Osteoblast (primary cell): Measurements from ENCODE around the gene MROH2A. TPM values are rescaled to one million over a fixed set of nuclear protein-coding genes. Genes with fewer than 3 reads are reported as not detected.

Source experiments
- DNase-seq: peaks from one replicate; pipeline ENCODE4 v3.0.0; 2011; ENCODE audit warnings: low spot score, mixed read lengths; ENCODE audit not compliant: insufficient read length; ENCODE audit errors: missing footprints
- H2AFZ ChIP-seq: 2 replicates; pipeline ENCODE4 v1.6.0; 2011; ENCODE audit warnings: mild to moderate bottlenecking, low read length
- H3K27ac ChIP-seq: 2 replicates; pipeline ENCODE4 v1.5.1; 2011; ENCODE audit warnings: mild to moderate bottlenecking, low read depth, low read length, moderate library complexity
- H3K27me3 ChIP-seq: 2 replicates; pipeline ENCODE4 v1.6.0; 2012; ENCODE audit warnings: mild to moderate bottlenecking, control low read depth, inconsistent platforms, low read length, moderate library complexity; ENCODE audit not compliant: insufficient read depth
- H3K36me3 ChIP-seq: 2 replicates; pipeline ENCODE4 v1.5.1; 2011; ENCODE audit warnings: mild to moderate bottlenecking, low read length, control low read depth, moderate library complexity; ENCODE audit not compliant: insufficient read depth
- H3K4me1 ChIP-seq: 2 replicates; pipeline ENCODE4 v1.5.1; 2011; ENCODE audit warnings: mild to moderate bottlenecking, low read length, control low read depth, moderate library complexity; ENCODE audit not compliant: insufficient read depth
- H3K4me2 ChIP-seq: 2 replicates; pipeline ENCODE4 v1.6.0; 2011; ENCODE audit warnings: mild to moderate bottlenecking, low read length; ENCODE audit not compliant: insufficient read depth
- H3K4me3 ChIP-seq: fragments of 200-600 bp; sonication (generic); 3 replicates; pipeline ENCODE4 v1.5.1; 2012; ENCODE audit warnings: mild to moderate bottlenecking, low read length, inconsistent platforms; ENCODE audit not compliant: insufficient read depth
- H3K79me2 ChIP-seq: 2 replicates; pipeline ENCODE4 v1.6.0; 2012; ENCODE audit warnings: mild to moderate bottlenecking, low read length, control low read depth, inconsistent platforms; ENCODE audit not compliant: insufficient read depth
- H3K9me3 ChIP-seq: 2 replicates; pipeline ENCODE4 v1.5.1; 2011; ENCODE audit warnings: low read depth, low read length, control low read depth
- H4K20me1 ChIP-seq: 2 replicates; pipeline ENCODE4 v1.6.0; 2012; ENCODE audit warnings: mild to moderate bottlenecking, low read length, control low read depth; ENCODE audit not compliant: insufficient read depth
- CTCF ChIP-seq: IDR thresholded peaks from 2 replicates; pipeline ENCODE4 v1.5.1; 2011; ENCODE audit warnings: mild to moderate bottlenecking, low read depth, low read length, moderate library complexity; ENCODE audit errors: extremely low read depth
- total RNA-seq: library from RNA; depleted of rRNA; stranded (reverse); fragments of >200 nt; gene quantifications from 2 replicates; pipeline ENCODE4 v1.2.3, GENCODE V29; 2012

Gene MROH2A
- total RNA-seq, 1 donor: not detected

DNA sequence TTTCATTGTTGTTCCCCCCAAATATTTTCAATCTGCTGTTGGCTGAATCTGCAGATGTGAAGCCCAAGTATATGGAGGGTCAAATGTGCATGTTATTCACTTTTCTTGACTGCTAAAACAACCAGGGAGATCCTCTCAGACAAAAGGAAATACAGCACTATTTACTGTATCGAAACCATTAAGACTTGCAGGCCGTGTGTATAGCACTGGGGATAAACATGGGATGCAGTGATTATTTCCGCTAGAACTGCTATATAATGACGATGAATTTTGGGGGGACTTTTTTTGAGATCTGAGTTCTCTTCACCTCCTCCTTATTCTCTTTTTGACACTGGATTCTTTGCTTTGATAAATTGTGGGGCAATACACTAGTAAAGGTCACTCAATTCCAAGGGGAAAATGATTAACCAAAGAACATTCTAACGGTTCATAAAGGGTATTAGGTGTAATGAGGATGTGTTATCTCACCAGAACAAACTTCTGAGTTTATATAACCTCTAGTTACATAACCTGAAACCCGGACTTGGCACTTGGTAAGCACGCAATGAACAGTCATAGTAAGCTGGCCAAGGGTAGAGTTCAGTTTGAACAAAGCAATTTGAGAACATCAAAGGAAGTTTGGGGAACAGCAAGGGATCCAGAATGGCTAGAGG is 21.6 kb upstream of the MROH2A start:
- H3K79me2 ChIP-seq: no peaks in the 10 kb centered on the region

DNA sequence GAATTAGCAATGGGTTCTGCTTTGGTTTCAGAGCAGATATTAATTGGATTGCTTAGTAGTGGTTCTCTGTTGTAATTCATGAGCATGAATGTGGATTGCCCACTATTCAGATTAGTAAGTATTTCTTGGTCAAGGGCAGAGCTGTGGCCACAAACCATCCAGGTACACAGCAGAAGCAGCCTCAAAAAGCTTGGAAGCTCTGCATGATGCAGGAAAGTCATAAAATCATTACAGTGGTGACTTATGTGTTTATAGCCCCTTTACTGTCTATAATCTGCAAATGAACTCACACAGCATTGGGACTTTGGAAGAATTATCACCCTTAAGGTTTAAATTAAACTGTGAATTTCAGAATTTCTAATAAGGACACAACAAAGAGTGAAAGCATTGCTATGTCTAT is 20.0 kb upstream of the MROH2A start:
- H3K9me3 ChIP-seq: no peaks in the 10 kb centered on the region
- H3K4me1 ChIP-seq: peaks cover 12% of the 10 kb centered on the region
- no peaks in the 10 kb centered on the region for H4K20me1 ChIP-seq
- no peak overlapping the region for H3K4me3 ChIP-seq
- H3K4me2 ChIP-seq: no peak overlapping the region
- TF ChIP-seq CTCF: no peak
- H3K27ac ChIP-seq: no peak overlapping the region
- no peaks in the 10 kb centered on the region for H3K36me3 ChIP-seq
- H3K27me3 ChIP-seq: peaks cover 3% of the 10 kb centered on the region
- no peak overlapping the region for H2AFZ ChIP-seq
- no peak for DNase-seq
- H3K79me2 ChIP-seq: no peaks in the 10 kb centered on the region

More for the DNA sequence above, 21.6 kb upstream of the MROH2A start:
- no peaks in the 10 kb centered on the region for H4K20me1 ChIP-seq
- no peak overlapping the region for H3K4me3 ChIP-seq
- H3K4me2 ChIP-seq: no peak overlapping the region
- no peak overlapping the region for H2AFZ ChIP-seq
- H3K27me3 ChIP-seq: peaks cover 3% of the 10 kb centered on the region
- H3K36me3 ChIP-seq: no peaks in the 10 kb centered on the region
- DNase-seq: no peak
- H3K27ac ChIP-seq: no peak overlapping the region
- H3K4me1 ChIP-seq: peaks cover 9% of the 10 kb centered on the region
- no peak for TF ChIP-seq CTCF
- no peaks in the 10 kb centered on the region for H3K9me3 ChIP-seq

- H3K79me2 ChIP-seq: no peaks in the 10 kb centered on the region
- TF ChIP-seq CTCF: no peak
- H3K36me3 ChIP-seq: no peaks in the 10 kb centered on the region
- H3K9me3 ChIP-seq: no peaks in the 10 kb centered on the region
- no peak overlapping the region for H3K4me3 ChIP-seq
- no peak overlapping the region for H3K4me2 ChIP-seq
- H4K20me1 ChIP-seq: no peaks in the 10 kb centered on the region
- no peak overlapping the region for H3K27ac ChIP-seq
- DNase-seq: no peak
- H3K27me3 ChIP-seq: no peaks in the 10 kb centered on the region
- H3K4me1 ChIP-seq: peaks cover 18% of the 10 kb centered on the region
- H2AFZ ChIP-seq: no peak overlapping the region
Observed at GRCh38 chr2:233758849-233759248, 19.3 kb upstream of the MROH2A start.

DNA sequence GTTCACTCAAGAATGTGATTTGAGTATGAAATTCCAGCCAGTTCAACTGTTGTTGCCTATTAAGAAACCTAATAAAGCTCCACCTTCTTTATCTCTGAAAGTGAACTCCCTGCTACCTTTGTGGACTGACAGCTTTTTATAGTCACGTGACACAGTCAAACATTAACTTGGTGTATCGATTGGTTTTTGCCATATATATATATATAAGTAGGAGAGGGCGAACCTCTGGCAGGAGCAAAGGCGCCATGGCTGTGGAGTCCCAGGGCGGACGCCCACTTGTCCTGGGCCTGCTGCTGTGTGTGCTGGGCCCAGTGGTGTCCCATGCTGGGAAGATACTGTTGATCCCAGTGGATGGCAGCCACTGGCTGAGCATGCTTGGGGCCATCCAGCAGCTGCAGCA is 18.1 kb upstream of the MROH2A start, which contains the start of gene UGT1A1:
Gene UGT1A1, plus strand, starts transcription at position 228 of the 400 bp plus-strand sequence. Its CDS starts 18 bp downstream, at position 246.
- TF ChIP-seq CTCF: no peak
- H3K27ac ChIP-seq: no peak within 1 kb of the TSS
- no peaks in the 10 kb centered on the region for H4K20me1 ChIP-seq
- H3K4me1 ChIP-seq: peaks cover 28% of the 10 kb centered on the region
- DNase-seq: no peak
- no peak within 1 kb of the TSS for H3K4me2 ChIP-seq
- H3K79me2 ChIP-seq: no peaks in the 10 kb centered on the region
- no peaks in the 10 kb centered on the region for H3K9me3 ChIP-seq
- no peaks in the 10 kb centered on the region for H3K36me3 ChIP-seq
- no peak within 1 kb of the TSS for H2AFZ ChIP-seq
- H3K27me3 ChIP-seq: no peaks in the 10 kb centered on the region
- no peak within 1 kb of the TSS for H3K4me3 ChIP-seq
